SK-N-SH treated with all-trans-retinoic acid at 6 μM for 48 hours (cell line): ENCODE results near the gene DHRS13.

Experiments
- ATAC-seq: fragments of 200-7000 bp; cut with Tn5 transposase; 3 replicates; pipeline ENCODE4 v1.9.1; 2020; ENCODE audit warnings: mild to moderate bottlenecking, moderate library complexity
- ARNTL ChIP-seq: fragments of 450-650 bp; formaldehyde crosslinking; IDR thresholded peaks from 2 replicates; pipeline ENCODE4 v1.5.0; 2020; ENCODE audit warnings: low read depth, mild to moderate bottlenecking, moderate library complexity, borderline replicate concordance
- BACH2 ChIP-seq: fragments of 250-450 bp; sonication (Bioruptor Pico); IDR thresholded peaks from 2 replicates; pipeline ENCODE4 v1.9.0; 2021; ENCODE audit warnings: mild to moderate bottlenecking, borderline replicate concordance
- CREB5 ChIP-seq: fragments of 250-450 bp; sonication (Bioruptor Pico); IDR thresholded peaks from 2 replicates; pipeline ENCODE4 v1.5.1; 2020; ENCODE audit warnings: low read depth, mild to moderate bottlenecking, moderate library complexity
- CSDC2 ChIP-seq: fragments of 250-450 bp; sonication (Bioruptor Pico); IDR thresholded peaks from 2 replicates; pipeline ENCODE4 v1.5.0; 2020; ENCODE audit warnings: mild to moderate bottlenecking, moderate library complexity
- CSRNP3 ChIP-seq: fragments of 250-450 bp; sonication (Bioruptor Pico); IDR thresholded peaks from 2 replicates; pipeline ENCODE4 v1.5.1; 2021; ENCODE audit warnings: mild to moderate bottlenecking, moderate library complexity
- ESRRG ChIP-seq: fragments of 250-450 bp; sonication (Bioruptor Pico); IDR thresholded peaks from 2 replicates; pipeline ENCODE4 v1.6.1; 2021; ENCODE audit warnings: mild to moderate bottlenecking
- GLIS3 ChIP-seq: fragments of 250-450 bp; sonication (Bioruptor Pico); IDR thresholded peaks from 2 replicates; pipeline ENCODE4 v1.5.0; 2020; ENCODE audit warnings: mild to moderate bottlenecking, moderate library complexity
- ISL1 ChIP-seq: fragments of 250-450 bp; sonication (Bioruptor Pico); IDR thresholded peaks from 2 replicates; pipeline ENCODE4 v2.1.2; 2022; ENCODE audit warnings: mild to moderate bottlenecking, moderate library complexity
- OSR1 ChIP-seq: fragments of 250-450 bp; sonication (Bioruptor Pico); IDR thresholded peaks from 2 replicates; pipeline ENCODE4 v1.8.0; 2022; ENCODE audit warnings: moderate library complexity, mild to moderate bottlenecking, inconsistent platforms
- PATZ1 ChIP-seq: fragments of 250-450 bp; sonication (Bioruptor Pico); IDR thresholded peaks from 2 replicates; pipeline ENCODE4 v1.8.0; 2020; ENCODE audit warnings: mild to moderate bottlenecking, moderate library complexity, borderline replicate concordance
- POU6F1 ChIP-seq: fragments of 250-450 bp; sonication (Bioruptor Pico); IDR thresholded peaks from 2 replicates; pipeline ENCODE4 v1.8.0; 2021; ENCODE audit warnings: low read depth, mild to moderate bottlenecking, moderate library complexity, borderline replicate concordance
- PPARA ChIP-seq: fragments of 250-450 bp; sonication (Bioruptor Pico); IDR thresholded peaks from 2 replicates; pipeline ENCODE4 v1.5.0; 2020; ENCODE audit warnings: mild to moderate bottlenecking, borderline replicate concordance
- SNAI2 ChIP-seq: fragments of 250-450 bp; sonication (Bioruptor Pico); IDR thresholded peaks from 2 replicates; pipeline ENCODE4 v1.5.0; 2020; ENCODE audit warnings: mild to moderate bottlenecking, moderate library complexity
- TCF4 ChIP-seq: fragments of 250-450 bp; sonication (Bioruptor Pico); IDR thresholded peaks from 2 replicates; pipeline ENCODE4 v1.8.0; 2021; ENCODE audit warnings: mild to moderate bottlenecking, moderate library complexity, borderline replicate concordance
- TOX ChIP-seq: fragments of 250-450 bp; sonication (Bioruptor Pico); IDR thresholded peaks from 2 replicates; pipeline ENCODE4 v1.8.0; 2021; ENCODE audit warnings: mild to moderate bottlenecking, moderate library complexity, borderline replicate concordance
- ZC3H10 ChIP-seq: fragments of 250-450 bp; sonication (Bioruptor Pico); IDR thresholded peaks from 2 replicates; pipeline ENCODE4 v1.5.1; 2021; ENCODE audit warnings: mild to moderate bottlenecking, moderate library complexity
- ZFP3 ChIP-seq: fragments of 250-450 bp; sonication (Bioruptor Pico); IDR thresholded peaks from 2 replicates; pipeline ENCODE4 v1.5.0; 2020; ENCODE audit warnings: mild to moderate bottlenecking, moderate library complexity
- ZFP30 ChIP-seq: fragments of 450-650 bp; formaldehyde crosslinking; IDR thresholded peaks from 2 replicates; pipeline ENCODE4 v1.5.0; 2022; ENCODE audit warnings: mild to moderate bottlenecking, moderate library complexity
- ZNF565 ChIP-seq: fragments of 450-650 bp; formaldehyde crosslinking; conservative IDR thresholded peaks from 2 replicates; pipeline ENCODE4 v1.5.0; 2020; ENCODE audit warnings: low read depth, mild to moderate bottlenecking, moderate library complexity
- ZNF70 ChIP-seq: fragments of 450-650 bp; formaldehyde crosslinking; IDR thresholded peaks from 2 replicates; pipeline ENCODE4 v1.5.0; 2020; ENCODE audit warnings: mild to moderate bottlenecking, moderate library complexity
- ZNF8 ChIP-seq: fragments of 450-650 bp; formaldehyde crosslinking; IDR thresholded peaks from 2 replicates; pipeline ENCODE4 v1.5.0; 2020; ENCODE audit warnings: mild to moderate bottlenecking, moderate library complexity

DHRS13 gene

GRCh38 chr17:28908640-28909167 is 5.8 kb upstream of the DHRS13 start:
- TF ChIP-seq TCF4: no peak
- TF ChIP-seq CSDC2: no peak
- no peak for TF ChIP-seq ESRRG (CRISPR knock-in tag)
- TF ChIP-seq ZFP30 (CRISPR knock-in tag): no peak
- no peak for TF ChIP-seq TOX
- TF ChIP-seq ZNF565 (CRISPR knock-in tag): no peak
- ATAC-seq: peak; percentile 62

GRCh38 chr17:28907709-28908475 is 5.0 kb upstream of the DHRS13 start:
- no peak for ATAC-seq
- no peak for TF ChIP-seq CSDC2
- TF ChIP-seq PPARA (CRISPR knock-in tag): no peak
- TF ChIP-seq CREB5 (CRISPR knock-in tag): no peak
- no peak for TF ChIP-seq TOX
- TF ChIP-seq ZC3H10 (CRISPR knock-in tag): no peak
- no peak for TF ChIP-seq PATZ1 (CRISPR knock-in tag)
- no peak for TF ChIP-seq ZFP3 (CRISPR knock-in tag)
- no peak for TF ChIP-seq ZNF70
- TF ChIP-seq OSR1 (CRISPR knock-in tag): no peak
- no peak for TF ChIP-seq BACH2 (CRISPR knock-in tag)
- TF ChIP-seq CSRNP3 (CRISPR knock-in tag): no peak
- TF ChIP-seq TCF4: no peak
- no peak for TF ChIP-seq ZNF565 (CRISPR knock-in tag)
- no peak for TF ChIP-seq SNAI2 (CRISPR knock-in tag)
- no peak for TF ChIP-seq GLIS3
- TF ChIP-seq ARNTL (CRISPR knock-in tag): no peak
- no peak for TF ChIP-seq ZFP30 (CRISPR knock-in tag)

GRCh38 chr17:28906706-28907438 is 4.0 kb upstream of the DHRS13 start:
- ATAC-seq: no peak
- no peak for TF ChIP-seq TCF4
- no peak for TF ChIP-seq CREB5 (CRISPR knock-in tag)
- TF ChIP-seq ARNTL (CRISPR knock-in tag): no peak
- TF ChIP-seq ZFP3 (CRISPR knock-in tag): no peak
- TF ChIP-seq ZNF8 (CRISPR knock-in tag): no peak
- TF ChIP-seq BACH2 (CRISPR knock-in tag): no peak
- no peak for TF ChIP-seq PATZ1 (CRISPR knock-in tag)
- TF ChIP-seq ZC3H10 (CRISPR knock-in tag): no peak
- no peak for TF ChIP-seq POU6F1 (CRISPR knock-in tag)
- TF ChIP-seq ESRRG (CRISPR knock-in tag): no peak
- TF ChIP-seq ZNF565 (CRISPR knock-in tag): no peak
- TF ChIP-seq ZFP30 (CRISPR knock-in tag): no peak
- no peak for TF ChIP-seq ISL1
- TF ChIP-seq SNAI2 (CRISPR knock-in tag): no peak
- TF ChIP-seq OSR1 (CRISPR knock-in tag): no peak
